ENCODE data around the gene LTBP3. TPM values are rescaled to one million over a fixed set of nuclear protein-coding genes. Genes with fewer than 3 reads are reported as not detected.

LTBP3 gene
- 93.6 to 147 TPM (median 130 TPM) in 5 replicates for total RNA-seq (2022; extraction: Qiagen RNA extraction)

DNA sequence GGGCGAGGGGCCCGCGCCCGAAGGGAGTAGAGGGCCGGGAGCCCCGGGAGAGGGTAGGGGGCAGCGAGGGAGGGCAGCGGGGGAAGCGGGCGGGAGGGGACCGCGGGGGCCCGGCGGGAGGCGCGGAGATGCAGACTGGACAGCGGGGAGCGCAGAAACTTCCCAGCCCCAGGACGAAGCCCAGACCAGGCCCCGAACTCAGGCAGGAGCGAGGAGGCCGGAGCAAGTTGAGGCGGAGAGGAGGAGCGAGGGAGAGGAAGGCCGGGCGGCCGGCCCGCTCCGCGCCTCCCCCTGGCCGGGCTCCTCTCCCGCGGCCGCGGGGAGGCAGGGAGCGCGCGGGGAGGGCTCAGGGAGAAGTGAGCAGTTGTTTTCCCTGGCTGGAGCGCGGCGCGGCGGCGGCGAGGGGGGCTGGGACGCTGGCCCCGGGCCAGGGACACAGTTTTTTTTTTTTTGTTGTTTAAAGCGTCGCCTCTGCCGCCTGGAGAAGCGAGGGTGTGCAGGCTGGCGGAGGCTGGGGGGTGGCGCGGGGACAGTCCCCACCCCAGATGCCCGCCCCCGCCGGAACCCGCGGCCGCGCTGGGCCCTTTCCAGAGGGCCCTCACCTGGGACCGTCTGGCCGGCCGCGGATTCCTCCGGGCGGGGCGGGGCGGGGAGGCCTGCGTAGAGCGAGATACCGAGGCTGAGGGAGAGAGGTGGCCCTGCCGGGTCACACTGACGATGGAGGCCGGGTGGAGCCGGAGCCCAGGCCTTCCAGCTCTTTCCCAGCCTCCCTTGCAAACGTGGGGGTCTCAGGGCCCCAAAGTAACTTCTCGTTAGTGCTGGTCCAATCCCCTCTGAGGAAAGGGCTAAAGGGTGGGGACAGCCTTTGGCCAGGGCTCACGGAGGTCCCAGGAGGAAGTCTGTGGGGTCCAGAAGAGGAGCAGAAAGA, at the start of gene LTBP3:
Gene LTBP3, minus strand, starts transcription at position 358 of the 928 bp plus-strand sequence. CDS start 400 bp downstream, outside the sequence.

DNA sequence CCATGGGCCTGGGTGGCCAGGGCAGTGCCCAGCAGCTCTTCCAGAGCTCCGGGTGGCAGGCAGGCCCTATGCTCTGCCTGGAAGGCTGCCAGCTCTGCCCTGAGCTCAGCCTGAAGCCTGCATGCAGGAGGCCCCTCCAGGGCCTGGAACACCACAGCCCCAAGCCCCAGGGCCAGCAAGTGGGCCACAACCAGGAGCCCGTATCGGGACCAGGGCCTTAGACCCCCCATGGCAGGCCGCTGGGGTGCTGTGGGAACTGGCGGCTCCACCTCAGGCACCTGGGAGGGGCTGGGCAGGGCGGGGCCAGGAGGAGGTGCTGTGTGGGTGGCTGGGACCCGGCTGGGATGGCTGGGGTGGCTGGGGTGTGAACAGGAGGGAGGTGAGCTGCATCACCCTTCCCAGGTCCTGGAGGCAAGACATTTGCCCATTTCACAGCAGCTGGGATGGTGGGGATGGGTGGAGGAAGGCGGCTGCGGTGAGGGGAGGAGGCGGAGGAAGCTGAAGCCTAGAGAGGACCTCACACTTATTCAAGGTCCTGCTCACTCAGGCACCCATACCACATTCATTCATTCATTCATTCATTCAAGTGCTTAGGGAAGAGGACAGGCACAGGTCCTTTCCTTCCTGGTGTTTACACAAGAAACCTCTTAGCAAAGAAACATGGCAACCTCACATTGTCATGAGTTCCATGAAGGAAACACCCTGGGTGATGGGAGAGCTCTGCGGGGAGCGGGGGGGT, 37.6 kb upstream of the LTBP3 start, which contains the start of gene KCNK7:
Gene KCNK7, minus strand, starts transcription at position 258 of the 739 bp plus-strand sequence. Its CDS starts 28 bp downstream, at position 230.

GRCh38 chr11:65575568-65576231, 17.5 kb upstream of the LTBP3 start, which contains the start of gene EHBP1L1:
EHBP1L1 (plus strand) TSS chr11:65576053; CDS start chr11:65576303, 250 bp downstream.

DNA sequence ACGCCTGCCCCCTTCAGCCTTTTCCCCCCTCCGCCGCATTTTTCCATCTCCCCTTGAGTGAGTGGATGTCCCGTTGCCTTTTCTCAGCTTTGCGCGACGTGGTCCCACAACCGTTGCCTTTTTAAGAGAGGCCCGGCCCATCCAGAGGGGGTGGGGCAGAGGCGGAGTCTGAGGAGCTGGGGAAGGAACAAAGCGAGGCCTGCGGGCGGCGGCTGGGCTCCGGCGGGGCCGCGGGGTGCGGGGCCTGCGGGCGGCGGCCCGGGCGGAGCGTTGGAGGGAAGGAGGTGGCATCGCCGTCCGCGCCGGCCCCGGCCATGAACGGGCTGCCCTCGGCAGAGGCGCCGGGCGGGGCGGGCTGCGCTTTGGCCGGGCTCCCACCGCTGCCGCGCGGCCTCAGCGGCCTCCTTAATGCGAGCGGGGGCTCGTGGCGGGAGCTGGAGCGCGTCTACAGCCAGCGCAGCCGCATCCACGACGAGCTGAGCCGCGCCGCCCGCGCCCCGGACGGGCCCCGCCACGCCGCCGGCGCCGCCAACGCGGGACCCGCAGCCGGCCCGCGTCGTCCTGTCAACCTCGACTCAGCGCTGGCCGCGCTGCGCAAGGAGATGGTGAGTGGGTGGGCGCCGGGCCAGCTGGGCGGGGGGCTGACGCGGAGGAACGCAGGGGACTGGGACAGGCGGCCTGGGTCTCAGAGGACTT, 14.3 kb upstream of the LTBP3 start, which contains the start of gene FAM89B:
Gene FAM89B, plus strand, starts transcription at position 183 of the 696 bp plus-strand sequence. Its CDS starts 132 bp downstream, at position 315.

DNA sequence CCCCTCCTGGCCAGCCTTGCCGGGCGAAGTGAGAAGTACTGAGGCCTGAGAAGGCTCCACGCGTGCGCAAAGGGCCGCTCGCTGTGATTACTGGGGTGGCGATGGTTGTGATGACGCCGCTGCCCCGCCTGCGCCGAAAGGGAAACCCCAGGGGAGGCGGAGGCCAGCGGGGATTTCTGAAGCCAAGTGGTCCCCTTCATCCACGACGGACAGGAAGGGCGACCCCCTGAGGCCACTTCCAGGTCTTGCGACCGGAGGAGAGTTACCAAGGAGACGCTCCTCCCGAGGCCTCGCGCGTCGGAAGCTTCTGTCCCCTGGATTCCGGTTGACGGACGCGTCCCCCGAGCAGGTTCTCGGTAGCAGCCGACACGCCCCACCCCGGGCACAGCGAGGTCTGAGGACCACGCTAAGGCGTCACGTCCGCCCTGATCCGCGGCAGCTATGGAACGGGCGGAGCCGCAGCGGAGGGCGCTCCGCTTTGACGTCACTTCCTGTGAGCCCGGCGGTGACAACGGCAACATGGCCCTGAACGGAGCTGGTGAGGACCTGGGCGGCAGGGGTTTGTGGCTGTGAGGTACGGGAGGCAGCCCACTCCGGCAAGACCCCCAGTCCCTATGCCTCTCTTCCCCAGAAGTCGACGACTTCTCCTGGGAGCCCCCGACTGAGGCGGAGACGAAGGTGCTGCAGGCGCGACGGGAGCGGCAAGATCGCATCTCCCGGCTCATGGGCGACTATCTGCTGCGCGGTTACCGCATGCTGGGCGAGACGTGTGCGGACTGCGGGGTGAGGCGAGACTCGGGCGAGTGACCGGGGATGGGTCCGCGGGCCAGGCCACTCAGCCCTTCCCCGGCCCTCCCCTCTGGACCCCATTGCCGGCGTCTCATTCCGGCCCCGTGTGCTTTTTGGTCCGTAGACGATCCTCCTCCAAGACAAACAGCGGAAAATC, 12.1 kb upstream of the LTBP3 start, which contains the start of gene ZNRD2:
Gene ZNRD2, plus strand, starts transcription at position 505 of the 946 bp plus-strand sequence. Its CDS starts 15 bp downstream, at position 520.

GRCh38 chr11:65524741-65525545, 33.2 kb downstream of the LTBP3 start, which contains the start of gene SCYL1:
SCYL1 (plus strand) TSS chr11:65525083; CDS start chr11:65525154, 71 bp downstream.

DNA sequence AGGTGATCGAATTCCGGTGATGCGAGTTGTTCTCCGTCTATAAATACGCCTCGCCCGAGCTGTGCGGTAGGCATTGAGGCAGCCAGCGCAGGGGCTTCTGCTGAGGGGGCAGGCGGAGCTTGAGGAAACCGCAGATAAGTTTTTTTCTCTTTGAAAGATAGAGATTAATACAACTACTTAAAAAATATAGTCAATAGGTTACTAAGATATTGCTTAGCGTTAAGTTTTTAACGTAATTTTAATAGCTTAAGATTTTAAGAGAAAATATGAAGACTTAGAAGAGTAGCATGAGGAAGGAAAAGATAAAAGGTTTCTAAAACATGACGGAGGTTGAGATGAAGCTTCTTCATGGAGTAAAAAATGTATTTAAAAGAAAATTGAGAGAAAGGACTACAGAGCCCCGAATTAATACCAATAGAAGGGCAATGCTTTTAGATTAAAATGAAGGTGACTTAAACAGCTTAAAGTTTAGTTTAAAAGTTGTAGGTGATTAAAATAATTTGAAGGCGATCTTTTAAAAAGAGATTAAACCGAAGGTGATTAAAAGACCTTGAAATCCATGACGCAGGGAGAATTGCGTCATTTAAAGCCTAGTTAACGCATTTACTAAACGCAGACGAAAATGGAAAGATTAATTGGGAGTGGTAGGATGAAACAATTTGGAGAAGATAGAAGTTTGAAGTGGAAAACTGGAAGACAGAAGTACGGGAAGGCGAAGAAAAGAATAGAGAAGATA, 59.0 kb downstream of the LTBP3 start, which contains the start of gene MALAT1:
Gene MALAT1, plus strand, starts transcription at position 69 of the 736 bp plus-strand sequence.

Other genes with a start within 250 kb of the LTBP3 start
- gene CDC42EP2, start 243.5 kb downstream of the LTBP3 start, total RNA-seq (2022; extraction: Qiagen RNA extraction), result 13.4 to 21.3 TPM (median 16.9 TPM) in 5 replicates
- gene DPF2, start 224.5 kb downstream of the LTBP3 start, total RNA-seq (2022; extraction: Qiagen RNA extraction), result 39.4 to 46.7 TPM (median 40.4 TPM) in 5 replicates
- gene TIGD3, start 203.6 kb downstream of the LTBP3 start, total RNA-seq (2022; extraction: Qiagen RNA extraction), result 0.60 to 1.1 TPM (median 1.0 TPM) in 5 replicates
- gene SLC25A45, start 175.7 kb downstream of the LTBP3 start, total RNA-seq (2022; extraction: Qiagen RNA extraction), result 11.0 to 13.3 TPM (median 13.1 TPM) in 5 replicates
- gene FRMD8, start 171.7 kb downstream of the LTBP3 start, total RNA-seq (2022; extraction: Qiagen RNA extraction), result 37.8 to 63.7 TPM (median 54.9 TPM) in 5 replicates
- gene NEAT1, start 135.6 kb downstream of the LTBP3 start, total RNA-seq (2022; extraction: Qiagen RNA extraction), result 158 to 313 TPM (median 227 TPM) in 5 replicates
- 45.7 to 97.4 TPM (median 58.6 TPM) in 5 replicates for gene MALAT1, start 59.3 kb downstream of the LTBP3 start, total RNA-seq (2022; extraction: Qiagen RNA extraction)
- gene SCYL1, start 33.3 kb downstream of the LTBP3 start, total RNA-seq (2022; extraction: Qiagen RNA extraction), result 44.7 to 67.1 TPM (median 63.3 TPM) in 5 replicates
- 73.5 to 87.2 TPM (median 82.1 TPM) in 5 replicates for gene ZNRD2, start 12.1 kb upstream of the LTBP3 start, total RNA-seq (2022; extraction: Qiagen RNA extraction)
- 25.3 to 58.9 TPM (median 51.7 TPM) in 5 replicates for gene FAM89B, start 14.2 kb upstream of the LTBP3 start, total RNA-seq (2022; extraction: Qiagen RNA extraction)
- 29.8 to 47.7 TPM (median 43.6 TPM) in 5 replicates for gene EHBP1L1, start 17.7 kb upstream of the LTBP3 start, total RNA-seq (2022; extraction: Qiagen RNA extraction)
- 0.29 to 1.0 TPM (median 0.76 TPM) in 4 of 5 replicates, not detected in the other for gene KCNK7, start 37.4 kb upstream of the LTBP3 start, total RNA-seq (2022; extraction: Qiagen RNA extraction)
- 41.9 to 53.5 TPM (median 53.1 TPM) in 5 replicates for gene MAP3K11, start 55.9 kb upstream of the LTBP3 start, total RNA-seq (2022; extraction: Qiagen RNA extraction)
- 25.5 to 41.3 TPM (median 38.9 TPM) in 5 replicates for gene PCNX3, start 57.4 kb upstream of the LTBP3 start, total RNA-seq (2022; extraction: Qiagen RNA extraction)
- gene SIPA1, start 79.7 kb upstream of the LTBP3 start, total RNA-seq (2022; extraction: Qiagen RNA extraction), result 12.7 to 20.7 TPM (median 19.3 TPM) in 5 replicates
- gene RELA, start 104.6 kb upstream of the LTBP3 start, total RNA-seq (2022; extraction: Qiagen RNA extraction), result 64.8 to 82.6 TPM (median 79.5 TPM) in 5 replicates
- 42.0 to 56.6 TPM (median 51.7 TPM) in 5 replicates for gene KAT5, start 153.9 kb upstream of the LTBP3 start, total RNA-seq (2022; extraction: Qiagen RNA extraction)
- gene RNASEH2C, start 162.4 kb upstream of the LTBP3 start, total RNA-seq (2022; extraction: Qiagen RNA extraction), result 29.7 to 54.1 TPM (median 51.4 TPM) in 5 replicates
- gene AP5B1, start 222.6 kb upstream of the LTBP3 start, total RNA-seq (2022; extraction: Qiagen RNA extraction), result 7.6 to 13.5 TPM (median 11.9 TPM) in 5 replicates
- 0.02 to 0.09 TPM (median 0.07 TPM) in 3 of 5 replicates, not detected in the others for gene OVOL1, start 228.7 kb upstream of the LTBP3 start, total RNA-seq (2022; extraction: Qiagen RNA extraction)

Data from A549 treated with CORT108297 at 1 μM for 4 hours (cell line).